ENCODE data around the gene MS4A15. TPM values are rescaled to one million over a fixed set of nuclear protein-coding genes. Genes with fewer than 3 reads are reported as not detected.

MS4A15 gene
- polyA plus RNA-seq, 2 of the 4 experiments (the other 2 are of a cell fraction): not detected

DNA sequence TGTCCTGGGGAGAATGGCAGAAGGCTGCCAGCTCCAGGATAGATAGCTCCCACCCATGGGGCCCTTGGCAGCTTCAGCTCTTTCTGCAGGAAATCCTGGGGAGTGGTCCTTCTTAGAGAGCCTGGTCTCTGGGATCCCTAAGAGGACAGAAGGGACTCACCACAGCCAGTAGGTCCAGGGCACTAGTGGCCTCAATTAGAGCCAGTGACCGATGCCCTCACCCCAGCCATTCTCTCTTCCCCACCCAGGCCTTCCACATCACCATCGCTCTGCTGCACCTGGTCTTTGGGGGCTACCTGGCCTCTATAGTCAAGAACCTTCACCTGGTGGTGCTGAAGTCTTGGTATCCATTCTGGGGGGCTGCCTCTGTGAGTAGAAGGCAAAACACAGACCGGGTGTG lies 34.1 kb downstream of the MS4A15 start:
- no peak overlapping the region for H3K4me3 ChIP-seq
- CTCF ChIA-PET: interaction anchor here (1.8 to 4.9 kb wide), 3 partner anchors 15 to 397 kb away, joined by 4 to 27 read pairs (median 6); no protein-coding TSS in a partner anchor
- FAIRE-seq (no peak), DNase-seq (ENCODE audit: low read depth in 1 of 2, low spot score in 1 of 2) (no peak), ATAC-seq (no peak)
- TF ChIP-seq NPAS2 (CRISPR knock-in tag; IDR thresholded peaks at IDR 0.05; ENCODE audit: borderline replicate concordance): no peak
- no peak for TF ChIP-seq NR3C1 (IDR thresholded peaks at IDR 0.05)
- no peak for TF ChIP-seq MAFK (IDR thresholded peaks at IDR 0.05; ENCODE audit: partially characterized antibody)
- no peak for TF ChIP-seq TFCP2L1 (CRISPR knock-in tag; IDR thresholded peaks at IDR 0.05)
- no peak for TF ChIP-seq EHMT2 (IDR thresholded peaks at IDR 0.05; ENCODE audit: low read depth)
- TF ChIP-seq MAZ (IDR thresholded peaks at IDR 0.05; ENCODE audit: borderline replicate concordance, low read depth, low read length): no peak
- no peak for TF ChIP-seq PHF8 (IDR thresholded peaks at IDR 0.05; ENCODE audit: borderline replicate concordance, low read depth)
- no peak for TF ChIP-seq HEYL (CRISPR knock-in tag; IDR thresholded peaks at IDR 0.05)
- no peak overlapping the region for H3K4me2 ChIP-seq
- 27% methylated on average over 3 of the region's 3 CpGs for WGBS (ENCODE audit: missing lambda C conversion rate)
- POLR2A ChIA-PET: no interaction called here
- no peaks in the 10 kb centered on the region for H3K4me1 ChIP-seq
- H3K9me3 ChIP-seq: peaks cover 5% of the 10 kb centered on the region; the same call in 2 of the 3 replicates
- H3K27ac ChIP-seq: no peak overlapping the region

GRCh38 chr11:60791153-60791933 lies 34.7 kb downstream of the MS4A15 start:
- no peak overlapping the region for H3K27ac ChIP-seq
- POLR2A ChIA-PET: no interaction called here
- DNase-seq (ENCODE audit: low read depth in 1 of 2, low spot score in 1 of 2) (no peak), ATAC-seq (no peak), FAIRE-seq (no peak)
- no peaks in the 10 kb centered on the region for H3K4me1 ChIP-seq
- H3K4me3 ChIP-seq: no peak overlapping the region
- CTCF ChIA-PET: interaction anchor here (0.8 to 4.9 kb wide), 6 partner anchors 9 to 396 kb away, joined by 3 to 27 read pairs (median 4); no protein-coding TSS in a partner anchor
- WGBS (ENCODE audit: missing lambda C conversion rate): 21% methylated on average over 4 of the region's 4 CpGs
- H3K9me3 ChIP-seq: peaks cover 5% of the 10 kb centered on the region; the same call in 2 of the 3 replicates
- TF ChIP-seq JUN (IDR thresholded peaks at IDR 0.05): no peak
- TF ChIP-seq ZFP36 (IDR thresholded peaks at IDR 0.05; ENCODE audit: borderline replicate concordance, partially characterized antibody): peak; percentile 49
- TF ChIP-seq GATA3 (IDR thresholded peaks at IDR 0.05; ENCODE audit: borderline replicate concordance): no peak
- H3K4me2 ChIP-seq: no peak overlapping the region

GRCh38 chr11:60792521-60792920 lies 35.9 kb downstream of the MS4A15 start:
- ChIA-PET CTCF (interaction anchor here (1.4 to 4.9 kb wide), 3 partner anchors 8 to 29 kb away, joined by 3 to 27 read pairs (median 3); no protein-coding TSS in a partner anchor), POLR2A (no interaction called here)
- Histone ChIP-seq H3K9me3 (peaks cover 5% of the 10 kb centered on the region; the same call in 2 of the 3 replicates), H3K4me1 (no peaks in the 10 kb centered on the region), H3K27ac (no peak overlapping the region), H3K4me3 (no peak overlapping the region), H3K4me2 (no peak overlapping the region)
- FAIRE-seq (no peak), ATAC-seq (no peak), DNase-seq (ENCODE audit: low read depth in 1 of 2, low spot score in 1 of 2) (no peak)
- WGBS (ENCODE audit: missing lambda C conversion rate): 0% methylated on average over 3 of the region's 3 CpGs
- TF ChIP-seq RCOR1 (IDR thresholded peaks at IDR 0.05; ENCODE audit: low read depth, low read length) (no peak), RFX5 (IDR thresholded peaks at IDR 0.05) (no peak), NPAS2 (CRISPR knock-in tag; IDR thresholded peaks at IDR 0.05; ENCODE audit: borderline replicate concordance) (no peak), PHF8 (IDR thresholded peaks at IDR 0.05; ENCODE audit: borderline replicate concordance, low read depth) (no peak), ZSCAN20 (CRISPR knock-in tag; IDR thresholded peaks at IDR 0.05) (no peak), PBX3 (IDR thresholded peaks at IDR 0.05) (no peak), HOXA7 (CRISPR knock-in tag; IDR thresholded peaks at IDR 0.05) (no peak), FOSB (CRISPR knock-in tag; IDR thresholded peaks at IDR 0.05) (no peak), HMGXB4 (CRISPR knock-in tag; IDR thresholded peaks at IDR 0.05; ENCODE audit: borderline replicate concordance) (no peak), MAFK (IDR thresholded peaks at IDR 0.05; ENCODE audit: partially characterized antibody) (no peak), HDAC2 (IDR thresholded peaks at IDR 0.05) (no peak), MAX (IDR thresholded peaks at IDR 0.05) (no peak), ESRRA (IDR thresholded peaks at IDR 0.05; ENCODE audit: borderline replicate concordance, low read length) (no peak)
- TF ChIP-seq, protein P1, sequence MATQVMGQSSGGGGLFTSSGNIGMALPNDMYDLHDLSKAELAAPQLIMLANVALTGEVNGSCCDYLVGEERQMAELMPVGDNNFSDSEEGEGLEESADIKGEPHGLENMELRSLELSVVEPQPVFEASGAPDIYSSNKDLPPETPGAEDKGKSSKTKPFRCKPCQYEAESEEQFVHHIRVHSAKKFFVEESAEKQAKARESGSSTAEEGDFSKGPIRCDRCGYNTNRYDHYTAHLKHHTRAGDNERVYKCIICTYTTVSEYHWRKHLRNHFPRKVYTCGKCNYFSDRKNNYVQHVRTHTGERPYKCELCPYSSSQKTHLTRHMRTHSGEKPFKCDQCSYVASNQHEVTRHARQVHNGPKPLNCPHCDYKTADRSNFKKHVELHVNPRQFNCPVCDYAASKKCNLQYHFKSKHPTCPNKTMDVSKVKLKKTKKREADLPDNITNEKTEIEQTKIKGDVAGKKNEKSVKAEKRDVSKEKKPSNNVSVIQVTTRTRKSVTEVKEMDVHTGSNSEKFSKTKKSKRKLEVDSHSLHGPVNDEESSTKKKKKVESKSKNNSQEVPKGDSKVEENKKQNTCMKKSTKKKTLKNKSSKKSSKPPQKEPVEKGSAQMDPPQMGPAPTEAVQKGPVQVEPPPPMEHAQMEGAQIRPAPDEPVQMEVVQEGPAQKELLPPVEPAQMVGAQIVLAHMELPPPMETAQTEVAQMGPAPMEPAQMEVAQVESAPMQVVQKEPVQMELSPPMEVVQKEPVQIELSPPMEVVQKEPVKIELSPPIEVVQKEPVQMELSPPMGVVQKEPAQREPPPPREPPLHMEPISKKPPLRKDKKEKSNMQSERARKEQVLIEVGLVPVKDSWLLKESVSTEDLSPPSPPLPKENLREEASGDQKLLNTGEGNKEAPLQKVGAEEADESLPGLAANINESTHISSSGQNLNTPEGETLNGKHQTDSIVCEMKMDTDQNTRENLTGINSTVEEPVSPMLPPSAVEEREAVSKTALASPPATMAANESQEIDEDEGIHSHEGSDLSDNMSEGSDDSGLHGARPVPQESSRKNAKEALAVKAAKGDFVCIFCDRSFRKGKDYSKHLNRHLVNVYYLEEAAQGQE (IDR thresholded peaks at IDR 0.05): no peak

Data from A549 (cell line).